Endothelial cell of umbilical vein (primary cell): ENCODE results near the gene HSD17B2. TPM values are rescaled to one million over a fixed set of nuclear protein-coding genes. Genes with fewer than 3 reads are reported as not detected.

Experiments used
- BruUV-seq: library from RNA; stranded (reverse); fragments of 400-500 nt; replicated peaks from 2 replicates; lab custom pipeline; 2021; lab: Mats Ljungman, UMichigan
- CTCF ChIA-PET: fragments of 300-600, 350-600 bp; sonication (Branson Sonifier 250); formaldehyde crosslinking; loops from one replicate; lab custom pipeline; 2021; ENCODE audit warnings: antibody characterized with exemption, inconsistent platforms; lab: Charles Lee
- POLR2A ChIA-PET: fragments of 300-600, 350-600 bp; sonication (Branson Sonifier 250); formaldehyde crosslinking; loops from one replicate; lab custom pipeline; 2021; ENCODE audit warnings: antibody characterized with exemption, inconsistent platforms; lab: Charles Lee
- DNase-seq: peaks from one replicate; pipeline ENCODE4 v3.0.0-alpha.2; 2011; ENCODE audit warnings: low read depth, low spot score
- FAIRE-seq: peaks from 2 replicates; lab custom pipeline; 2011; peaks lifted over from hg19 to GRCh38; lab: Jason Lieb, UNC
- H2AFZ ChIP-seq: 2 replicates; pipeline ENCODE4 v1.6.0; 2012; ENCODE audit warnings: low read depth, low read length, control low read depth, inconsistent platforms
- H3K27ac ChIP-seq: 2 replicates; pipeline ENCODE4 v1.5.1; 2011; ENCODE audit warnings: low read depth, mild to moderate bottlenecking, control low read depth, low read length, moderate library complexity; ENCODE audit not compliant: insufficient read depth
- H3K27me3 ChIP-seq, 2 experiments: 2 replicates each; pipeline versions ENCODE4 v1.6.0 to v1.6.1; 2011; ENCODE audit warnings: low read length in 2 of 2, mixed read lengths in 1 of 2; ENCODE audit not compliant: control insufficient read depth in 2 of 2, insufficient read depth in 2 of 2
- H3K36me3 ChIP-seq, 2 experiments: 2 replicates in 1 of 2; 3 replicates in 1 of 2; pipeline ENCODE4 v1.5.1; 2011; ENCODE audit warnings: low read length in 2 of 2, mild to moderate bottlenecking in 1 of 2, moderate library complexity in 1 of 2; ENCODE audit not compliant: control insufficient read depth in 2 of 2, insufficient read depth in 2 of 2; ENCODE audit errors: extremely low read depth in 1 of 2
- H3K4me1 ChIP-seq: 3 replicates; pipeline ENCODE4 v1.5.1; 2011; ENCODE audit warnings: mild to moderate bottlenecking, low read length; ENCODE audit not compliant: control insufficient read depth, insufficient read depth; ENCODE audit errors: extremely low read depth
- H3K4me2 ChIP-seq: 2 replicates; pipeline ENCODE4 v1.6.1; 2011; ENCODE audit warnings: low read length, control low read depth, mixed read lengths; ENCODE audit not compliant: insufficient read depth
- H3K4me3 ChIP-seq, 3 experiments: fragments of 200-600 bp in 1 of 3; sonication (generic), shearing (Covaris generic) in 1 of 3; replicated peaks in 1 of 3; 2 replicates each; pipeline ENCODE4 v1.5.1; 2011 to 2016; ENCODE audit warnings: control low read depth in 3 of 3, low read length in 3 of 3, mild to moderate bottlenecking in 2 of 3, inconsistent platforms in 1 of 3, low read depth in 1 of 3, moderate library complexity in 1 of 3; ENCODE audit not compliant: insufficient read depth in 1 of 3
- H3K79me2 ChIP-seq: 2 replicates; pipeline ENCODE4 v1.6.0; 2012; ENCODE audit warnings: low read length, inconsistent platforms; ENCODE audit not compliant: control insufficient read depth, insufficient read depth
- H3K9ac ChIP-seq: replicated peaks from 2 replicates; pipeline ENCODE3; 2011; ENCODE audit warnings: low read length, control low read depth; ENCODE audit not compliant: insufficient read depth; ENCODE audit errors: extremely low read depth
- H3K9me1 ChIP-seq: replicated peaks from 3 replicates; pipeline ENCODE4 v1.6.0; 2011; ENCODE audit warnings: mild to moderate bottlenecking, low read length; ENCODE audit not compliant: control insufficient read depth, insufficient read depth; ENCODE audit errors: extremely low read depth
- H3K9me3 ChIP-seq: replicated peaks from 2 replicates; pipeline ENCODE4 v1.5.1; 2012; ENCODE audit warnings: low read length, inconsistent platforms; ENCODE audit not compliant: control insufficient read depth, insufficient read depth
- H4K20me1 ChIP-seq: replicated peaks from 2 replicates; pipeline ENCODE3; 2011; ENCODE audit warnings: mild to moderate bottlenecking, low read length; ENCODE audit not compliant: control insufficient read depth, insufficient read depth; ENCODE audit errors: extremely low read depth
- EZH2 ChIP-seq: IDR thresholded peaks from 2 replicates; pipeline ENCODE4 v1.6.1; 2012; ENCODE audit warnings: borderline replicate concordance, low read depth, mild to moderate bottlenecking, moderate library complexity, low read length, inconsistent platforms; ENCODE audit not compliant: severe bottlenecking
- FOS ChIP-seq: IDR thresholded peaks from 2 replicates; pipeline ENCODE4 v1.6.1; 2011; ENCODE audit warnings: mild to moderate bottlenecking, low read length, moderate library complexity, borderline replicate concordance; ENCODE audit not compliant: insufficient read depth
- GATA2 ChIP-seq: IDR thresholded peaks from 2 replicates; pipeline ENCODE4 v1.7.0; 2011; ENCODE audit warnings: low read depth, mild to moderate bottlenecking, moderate library complexity, mixed read lengths, low read length; ENCODE audit not compliant: insufficient read length, insufficient read depth
- JUN ChIP-seq: IDR thresholded peaks from 2 replicates; pipeline ENCODE4 v1.6.1; 2011; ENCODE audit warnings: borderline replicate concordance, low read depth; ENCODE audit not compliant: insufficient read length, insufficient read depth
- MYC ChIP-seq: IDR thresholded peaks from one replicate; pipeline ENCODE4 v1.6.1; 2011; ENCODE audit warnings: mild to moderate bottlenecking, low read depth, low read length
- POLR2A ChIP-seq: IDR thresholded peaks from 2 replicates; pipeline ENCODE4 v1.6.1; 2012; ENCODE audit warnings: low read depth, mild to moderate bottlenecking, control low read depth, low read length
- POLR2AphosphoS5 ChIP-seq: IDR thresholded peaks from 2 replicates; pipeline ENCODE4 v1.6.1; 2012; ENCODE audit warnings: low read depth, mild to moderate bottlenecking, control low read depth, low read length, moderate library complexity; ENCODE audit not compliant: insufficient read depth
- dilution Hi-C: fragments of 300-500 bp; cut with MboI; formaldehyde crosslinking; loops from one replicate; pipeline ENCODE4 v1.15.0; 2019; ENCODE audit warnings: low sequenced_read_pairs; ENCODE audit not compliant: extremely low pct_ligation_motif_present
- intact Hi-C: fragments of 100-400 bp; cut with micrococcal nuclease; formaldehyde crosslinking; loops from one replicate; pipeline ENCODE4 v1.10.0; 2022
- polyA plus RNA-seq, 4 experiments: library from polyadenylated mRNA; depleted of rRNA in 3 of 4; stranded (reverse) in 3 of 4; unstranded in 1 of 4; fragments of >200 nt; gene quantifications; 2 replicates each; pipeline versions ENCODE4 v1.2.1 to v1.2.3, GENCODE V29; 2011 to 2012; ENCODE audit warnings: missing spikeins in 1 of 4
- total RNA-seq: library from RNA; stranded (reverse); gene quantifications from 2 replicates; pipeline ENCODE4 v1.2.3, GENCODE V29; 2021
- TF ChIP-seq, protein P1 (sequence below): IDR thresholded peaks from 2 replicates; pipeline ENCODE4 v1.6.1; 2011; ENCODE audit not compliant: insufficient read depth, insufficient read length
- TF ChIP-seq, protein P2 (sequence below), 2 donors: IDR thresholded peaks; 1 replicate in 1 of 2; 2 replicates in 1 of 2; pipeline ENCODE4 v1.5.1; 2011; ENCODE audit warnings: low read length in 2 of 2, mild to moderate bottlenecking in 2 of 2, moderate library complexity in 2 of 2, control low read depth in 1 of 2, inconsistent platforms in 1 of 2, low read depth in 1 of 2; ENCODE audit not compliant: insufficient read depth in 1 of 2; ENCODE audit errors: extremely low read depth in 1 of 2

The HSD17B2 gene
- total and polyA plus RNA-seq, 2 donors (not counting 3 experiments of a cell fraction or from before 2014, with no cell fraction given) = 1.2 to 4.5 TPM

DNA sequence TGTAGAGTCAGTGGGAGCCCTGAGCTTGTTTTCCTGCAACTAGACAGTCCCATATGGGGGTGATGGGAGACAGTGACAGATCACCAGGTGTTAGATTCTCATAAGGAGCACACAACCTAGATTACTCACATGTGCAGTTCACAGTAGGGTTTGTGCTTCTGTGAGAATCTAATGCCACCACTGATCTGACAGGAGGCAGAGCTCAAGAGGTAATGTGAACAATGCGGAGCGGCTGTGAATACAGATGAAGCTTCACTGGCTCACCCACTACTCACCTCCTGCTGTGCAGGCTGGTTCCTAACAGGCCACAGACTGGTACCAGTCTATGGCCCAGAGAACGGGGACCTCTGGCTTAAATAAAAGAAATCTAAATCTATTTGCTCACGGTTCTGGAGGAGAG lies 10.2 kb upstream of the HSD17B2 start:
- Histone ChIP-seq H3K4me2 (no peak overlapping the region), H3K36me3 (no peaks in the 10 kb centered on the region), H3K4me1 (no peaks in the 10 kb centered on the region), H3K79me2 (no peaks in the 10 kb centered on the region), H3K9me1 (no peaks in the 10 kb centered on the region), H3K9me3 (no peaks in the 10 kb centered on the region), H3K4me3 (no peak overlapping the region), H3K27me3 (peaks cover 5 to 21% of the 10 kb centered on the region in 2 experiments), H4K20me1 (no peaks in the 10 kb centered on the region), H2AFZ (no peak overlapping the region), H3K9ac (no peak overlapping the region), H3K27ac (no peak overlapping the region)
- no TSS peak for BruUV-seq
- intact Hi-C loops = no loop called here
- dilution Hi-C loops = no loop called here
- ChIA-PET POLR2A (no interaction called here), CTCF (interaction anchor here (0.9 to 1.5 kb wide), 4 partner anchors 9 to 205 kb away, joined by 3 to 4 read pairs (median 4); no protein-coding TSS in a partner anchor)
- FAIRE-seq (no peak), DNase-seq (no peak)
- TF ChIP-seq POLR2AphosphoS5 (no peak), FOS (no peak), POLR2A (no peak), MYC (no peak), GATA2 (no peak), EZH2 (no peak), JUN (no peak)
- TF ChIP-seq, protein P1, sequence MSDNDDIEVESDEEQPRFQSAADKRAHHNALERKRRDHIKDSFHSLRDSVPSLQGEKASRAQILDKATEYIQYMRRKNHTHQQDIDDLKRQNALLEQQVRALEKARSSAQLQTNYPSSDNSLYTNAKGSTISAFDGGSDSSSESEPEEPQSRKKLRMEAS = no peak
- TF ChIP-seq, protein P2, sequence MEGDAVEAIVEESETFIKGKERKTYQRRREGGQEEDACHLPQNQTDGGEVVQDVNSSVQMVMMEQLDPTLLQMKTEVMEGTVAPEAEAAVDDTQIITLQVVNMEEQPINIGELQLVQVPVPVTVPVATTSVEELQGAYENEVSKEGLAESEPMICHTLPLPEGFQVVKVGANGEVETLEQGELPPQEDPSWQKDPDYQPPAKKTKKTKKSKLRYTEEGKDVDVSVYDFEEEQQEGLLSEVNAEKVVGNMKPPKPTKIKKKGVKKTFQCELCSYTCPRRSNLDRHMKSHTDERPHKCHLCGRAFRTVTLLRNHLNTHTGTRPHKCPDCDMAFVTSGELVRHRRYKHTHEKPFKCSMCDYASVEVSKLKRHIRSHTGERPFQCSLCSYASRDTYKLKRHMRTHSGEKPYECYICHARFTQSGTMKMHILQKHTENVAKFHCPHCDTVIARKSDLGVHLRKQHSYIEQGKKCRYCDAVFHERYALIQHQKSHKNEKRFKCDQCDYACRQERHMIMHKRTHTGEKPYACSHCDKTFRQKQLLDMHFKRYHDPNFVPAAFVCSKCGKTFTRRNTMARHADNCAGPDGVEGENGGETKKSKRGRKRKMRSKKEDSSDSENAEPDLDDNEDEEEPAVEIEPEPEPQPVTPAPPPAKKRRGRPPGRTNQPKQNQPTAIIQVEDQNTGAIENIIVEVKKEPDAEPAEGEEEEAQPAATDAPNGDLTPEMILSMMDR (IDR thresholded peaks at IDR 0.05; ENCODE audit: extremely low read depth in 1 of 2, insufficient read depth in 1 of 2, low read depth in 1 of 2, low read length in 2 of 2) = no peak
